HepG2 (cell line): ENCODE measurements around the gene KLKB1. TPM values are rescaled to one million over a fixed set of nuclear protein-coding genes. Genes with fewer than 3 reads are reported as not detected.

Experiments
- FLYWCH1 ChIP-seq: sonication (generic); formaldehyde crosslinking; IDR thresholded peaks from 2 replicates; pipeline ENCODE4 v1.8.1; 2023; ENCODE audit warnings: mild to moderate bottlenecking, missing genetic modification reagents
- FOXK2 ChIP-seq: fragments of 450-650 bp; IDR thresholded peaks from 2 replicates; pipeline ENCODE4 v1.6.1; 2016
- HCFC1 ChIP-seq: fragments of 150-350 bp; IDR thresholded peaks from 2 replicates; pipeline ENCODE4 v1.6.1; 2014; ENCODE audit warnings: low read depth, low read length
- NFE2L1 ChIP-seq: sonication (generic); formaldehyde crosslinking; IDR thresholded peaks from 2 replicates; pipeline ENCODE4 v1.4.0; 2020; ENCODE audit warnings: missing genetic modification reagents, mild to moderate bottlenecking, borderline replicate concordance
- NR3C1 ChIP-seq: sonication (generic); formaldehyde crosslinking; IDR thresholded peaks from 2 replicates; pipeline ENCODE4 v1.4.0; 2020; ENCODE audit warnings: missing genetic modification reagents
- POLR2G ChIP-seq: fragments of 200-400 bp; formaldehyde crosslinking; IDR thresholded peaks from 2 replicates; pipeline ENCODE4 v1.6.1; 2018; ENCODE audit warnings: mild to moderate bottlenecking, low read depth, low read length, moderate library complexity
- REL ChIP-seq: sonication (generic); formaldehyde crosslinking; conservative IDR thresholded peaks from 2 replicates; pipeline ENCODE4 v1.8.0; 2022; ENCODE audit warnings: mild to moderate bottlenecking, missing genetic modification reagents, moderate library complexity
- SRY ChIP-seq: sonication (generic); formaldehyde crosslinking; IDR thresholded peaks from 2 replicates; pipeline ENCODE4 v1.8.0; 2022; ENCODE audit warnings: mild to moderate bottlenecking, missing genetic modification reagents
- TEAD3 ChIP-seq: optimal IDR thresholded peaks from 2 replicates; pipeline ENCODE3; 2016; ENCODE audit warnings: borderline replicate concordance
- TGIF2 ChIP-seq: IDR thresholded peaks from 2 replicates; pipeline ENCODE4 v1.6.1; 2016; ENCODE audit warnings: control low read depth, missing compliant biosample characterization
- UBTF ChIP-seq: sonication (generic); formaldehyde crosslinking; IDR thresholded peaks from 2 replicates; pipeline ENCODE4 v1.4.0; 2020; ENCODE audit warnings: mild to moderate bottlenecking, missing genetic modification reagents
- ZBTB3 ChIP-seq: sonication (generic); formaldehyde crosslinking; IDR thresholded peaks from 2 replicates; pipeline ENCODE4 v1.4.0; 2020; ENCODE audit warnings: low read depth, mild to moderate bottlenecking, moderate library complexity, missing genetic modification reagents, borderline replicate concordance
- ZFP36L2 ChIP-seq: sonication (generic); formaldehyde crosslinking; IDR thresholded peaks from 2 replicates; pipeline ENCODE4 v1.4.0; 2020; ENCODE audit warnings: missing genetic modification reagents
- ZFP62 ChIP-seq: sonication (generic); formaldehyde crosslinking; IDR thresholded peaks from 2 replicates; pipeline ENCODE4 v1.4.0; 2020; ENCODE audit warnings: missing genetic modification reagents
- ZNF138 ChIP-seq: sonication (generic); formaldehyde crosslinking; IDR thresholded peaks from 2 replicates; pipeline ENCODE4 v1.5.0; 2020; ENCODE audit warnings: mild to moderate bottlenecking, low read depth, missing genetic modification reagents
- ZNF256 ChIP-seq: sonication (generic); formaldehyde crosslinking; conservative IDR thresholded peaks from 2 replicates; pipeline ENCODE4 v1.4.0; 2020; ENCODE audit warnings: missing genetic modification reagents
- ZNF644 ChIP-seq: IDR thresholded peaks from 2 replicates; pipeline ENCODE4 v1.6.1; 2016; ENCODE audit warnings: low read depth
- ZUFSP ChIP-seq: sonication (generic); formaldehyde crosslinking; IDR thresholded peaks from 2 replicates; pipeline ENCODE4 v1.9.0; 2021; ENCODE audit warnings: missing genetic modification reagents, mild to moderate bottlenecking, borderline replicate concordance
- polyA plus RNA-seq, 8 experiments: library from polyadenylated mRNA; depleted of rRNA in 3 of 8; stranded (reverse) in 7 of 8; unstranded in 1 of 8; fragments of >200 nt; fragmentation: Illumina TruSeq in 4 of 8; extraction: Trizol in 4 of 8; gene quantifications; 2 replicates each; pipeline versions ENCODE4 v1.2.1 to v1.2.3, GENCODE V29; 2011 to 2016; ENCODE audit warnings: low read depth in 4 of 8, missing spikeins in 1 of 8, mixed read lengths in 1 of 8; ENCODE audit not compliant: insufficient read depth in 1 of 8
- total RNA-seq, 5 experiments: library from RNA; depleted of rRNA; stranded (reverse); fragments of >200 nt; fragmentation: Illumina TruSeq; extraction: Trizol; gene quantifications; 2 replicates each; pipeline ENCODE4 v1.2.3, GENCODE V29; 2016; ENCODE audit warnings: low read depth in 1 of 5
- TF ChIP-seq, protein P1 (sequence below): sonication (generic); formaldehyde crosslinking; IDR thresholded peaks from 2 replicates; pipeline ENCODE4 v1.4.0; 2020; ENCODE audit warnings: missing genetic modification reagents, mild to moderate bottlenecking, borderline replicate concordance
- TF ChIP-seq, protein P2 (sequence below): sonication (generic); formaldehyde crosslinking; IDR thresholded peaks from 2 replicates; pipeline ENCODE4 v1.4.0; 2020; ENCODE audit warnings: missing genetic modification reagents
- TF ChIP-seq, protein P3 (sequence below): sonication (generic); formaldehyde crosslinking; IDR thresholded peaks from 2 replicates; pipeline ENCODE4 v1.8.0; 2023; ENCODE audit warnings: mild to moderate bottlenecking, missing genetic modification reagents

The KLKB1 gene
- total and polyA plus RNA-seq, 2 of the 13 experiments (the other 11 are each of a cell fraction or from before 2014, with no cell fraction given): 0.26 to 0.49 TPM

DNA sequence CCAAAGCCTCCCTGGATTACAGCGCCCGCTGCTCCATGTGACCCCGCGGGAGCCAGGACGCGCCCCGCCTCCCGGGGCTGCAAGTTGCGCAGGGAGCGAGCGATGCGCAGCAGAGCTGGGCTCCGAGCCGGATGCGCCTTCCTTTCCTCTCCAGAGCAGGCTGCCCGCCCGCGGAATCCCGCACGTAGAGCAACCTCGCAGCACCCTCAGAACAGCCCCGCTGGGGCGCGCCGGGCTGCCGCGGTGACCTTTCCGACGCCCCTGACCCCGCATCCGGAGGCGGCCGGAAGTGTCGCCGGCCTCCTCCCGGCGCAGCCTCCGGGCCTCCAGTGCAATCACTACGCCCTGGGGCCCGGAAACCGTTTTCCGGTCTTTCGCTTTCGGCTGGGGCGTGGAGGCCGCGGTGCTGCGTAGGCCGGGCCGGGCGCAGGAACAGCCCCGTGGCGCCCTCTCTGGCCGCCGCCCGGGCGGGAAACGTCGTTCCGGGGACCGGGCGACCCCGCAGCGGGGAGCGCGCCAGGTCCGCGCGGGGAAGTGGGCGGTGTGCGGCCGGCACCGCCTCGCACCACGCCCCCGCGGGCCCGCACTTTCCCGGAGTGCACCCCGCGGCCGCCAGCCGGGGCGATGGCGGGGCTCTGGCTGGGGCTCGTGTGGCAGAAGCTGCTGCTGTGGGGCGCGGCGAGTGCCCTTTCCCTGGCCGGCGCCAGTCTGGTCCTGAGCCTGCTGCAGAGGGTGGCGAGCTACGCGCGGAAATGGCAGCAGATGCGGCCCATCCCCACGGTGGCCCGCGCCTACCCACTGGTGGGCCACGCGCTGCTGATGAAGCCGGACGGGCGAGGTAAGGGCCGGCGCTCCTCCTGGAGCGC, 35.9 kb upstream of the KLKB1 start, which contains the start of gene CYP4V2 (continued):
- no peak for TF ChIP-seq ZBTB3
- TF ChIP-seq, protein P1, sequence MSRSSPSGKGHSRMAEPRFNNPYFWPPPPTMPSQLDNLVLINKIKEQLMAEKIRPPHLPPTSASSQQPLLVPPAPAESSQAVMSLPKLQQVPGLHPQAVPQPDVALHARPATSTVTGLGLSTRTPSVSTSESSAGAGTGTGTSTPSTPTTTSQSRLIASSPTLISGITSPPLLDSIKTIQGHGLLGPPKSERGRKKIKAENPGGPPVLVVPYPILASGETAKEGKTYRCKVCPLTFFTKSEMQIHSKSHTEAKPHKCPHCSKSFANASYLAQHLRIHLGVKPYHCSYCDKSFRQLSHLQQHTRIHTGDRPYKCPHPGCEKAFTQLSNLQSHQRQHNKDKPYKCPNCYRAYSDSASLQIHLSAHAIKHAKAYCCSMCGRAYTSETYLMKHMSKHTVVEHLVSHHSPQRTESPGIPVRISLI (CRISPR knock-in tag): peak; percentile 23; the same call in 1 of the 2 replicates
- TF ChIP-seq SRY: peak; percentile 63; the same call in 1 of the 2 replicates
- TF ChIP-seq HCFC1: no peak
- TF ChIP-seq UBTF (CRISPR knock-in tag): peak; percentile 92
- peak; percentile 77 for TF ChIP-seq POLR2G
- no peak for TF ChIP-seq NFE2L1 (CRISPR knock-in tag)
- no peak; the same call in 1 of the 2 replicates for TF ChIP-seq REL (CRISPR knock-in tag)
- TF ChIP-seq, protein P2, sequence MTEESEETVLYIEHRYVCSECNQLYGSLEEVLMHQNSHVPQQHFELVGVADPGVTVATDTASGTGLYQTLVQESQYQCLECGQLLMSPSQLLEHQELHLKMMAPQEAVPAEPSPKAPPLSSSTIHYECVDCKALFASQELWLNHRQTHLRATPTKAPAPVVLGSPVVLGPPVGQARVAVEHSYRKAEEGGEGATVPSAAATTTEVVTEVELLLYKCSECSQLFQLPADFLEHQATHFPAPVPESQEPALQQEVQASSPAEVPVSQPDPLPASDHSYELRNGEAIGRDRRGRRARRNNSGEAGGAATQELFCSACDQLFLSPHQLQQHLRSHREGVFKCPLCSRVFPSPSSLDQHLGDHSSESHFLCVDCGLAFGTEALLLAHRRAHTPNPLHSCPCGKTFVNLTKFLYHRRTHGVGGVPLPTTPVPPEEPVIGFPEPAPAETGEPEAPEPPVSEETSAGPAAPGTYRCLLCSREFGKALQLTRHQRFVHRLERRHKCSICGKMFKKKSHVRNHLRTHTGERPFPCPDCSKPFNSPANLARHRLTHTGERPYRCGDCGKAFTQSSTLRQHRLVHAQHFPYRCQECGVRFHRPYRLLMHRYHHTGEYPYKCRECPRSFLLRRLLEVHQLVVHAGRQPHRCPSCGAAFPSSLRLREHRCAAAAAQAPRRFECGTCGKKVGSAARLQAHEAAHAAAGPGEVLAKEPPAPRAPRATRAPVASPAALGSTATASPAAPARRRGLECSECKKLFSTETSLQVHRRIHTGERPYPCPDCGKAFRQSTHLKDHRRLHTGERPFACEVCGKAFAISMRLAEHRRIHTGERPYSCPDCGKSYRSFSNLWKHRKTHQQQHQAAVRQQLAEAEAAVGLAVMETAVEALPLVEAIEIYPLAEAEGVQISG (CRISPR knock-in tag): peak; percentile 91
- TF ChIP-seq TEAD3 (CRISPR knock-in tag): no peak
- TF ChIP-seq NR3C1 (CRISPR knock-in tag): no peak
- TF ChIP-seq TGIF2 (CRISPR knock-in tag): 0 out of 2 replicates have a peak, but pooled peaks have one; percentile 54
- no peak for TF ChIP-seq ZUFSP (CRISPR knock-in tag)
- TF ChIP-seq ZFP62 (CRISPR knock-in tag): no peak
- no peak for TF ChIP-seq ZNF256 (CRISPR knock-in tag)
- TF ChIP-seq ZFP36L2: no peak
- TF ChIP-seq, protein P3, sequence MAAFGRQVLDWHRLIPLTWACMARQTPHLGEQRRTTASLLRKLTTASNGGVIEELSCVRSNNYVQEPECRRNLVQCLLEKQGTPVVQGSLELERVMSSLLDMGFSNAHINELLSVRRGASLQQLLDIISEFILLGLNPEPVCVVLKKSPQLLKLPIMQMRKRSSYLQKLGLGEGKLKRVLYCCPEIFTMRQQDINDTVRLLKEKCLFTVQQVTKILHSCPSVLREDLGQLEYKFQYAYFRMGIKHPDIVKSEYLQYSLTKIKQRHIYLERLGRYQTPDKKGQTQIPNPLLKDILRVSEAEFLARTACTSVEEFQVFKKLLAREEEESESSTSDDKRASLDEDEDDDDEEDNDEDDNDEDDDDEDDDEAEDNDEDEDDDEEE: 0 out of 2 replicates have a peak, but pooled peaks have one; percentile 70
- no peak for TF ChIP-seq FOXK2
- TF ChIP-seq ZNF644: no peak
- TF ChIP-seq FLYWCH1 (CRISPR knock-in tag): no peak
- peak; percentile 50; the same call in 1 of the 2 replicates for TF ChIP-seq ZNF138 (CRISPR knock-in tag)
